GM19468 (cell line): Measurements from ENCODE around the gene DIP2A.

Source experiments
- ATAC-seq: cut with Tn5 transposase; IDR thresholded peaks from one replicate; pipeline ENCODE4 v1.9.1; 2021; ENCODE audit warnings: mild to moderate bottlenecking, moderate library complexity, moderate number of reproducible peaks; ENCODE audit not compliant: unreplicated experiment; ENCODE audit errors: extremely low read depth

DIP2A gene

DNA sequence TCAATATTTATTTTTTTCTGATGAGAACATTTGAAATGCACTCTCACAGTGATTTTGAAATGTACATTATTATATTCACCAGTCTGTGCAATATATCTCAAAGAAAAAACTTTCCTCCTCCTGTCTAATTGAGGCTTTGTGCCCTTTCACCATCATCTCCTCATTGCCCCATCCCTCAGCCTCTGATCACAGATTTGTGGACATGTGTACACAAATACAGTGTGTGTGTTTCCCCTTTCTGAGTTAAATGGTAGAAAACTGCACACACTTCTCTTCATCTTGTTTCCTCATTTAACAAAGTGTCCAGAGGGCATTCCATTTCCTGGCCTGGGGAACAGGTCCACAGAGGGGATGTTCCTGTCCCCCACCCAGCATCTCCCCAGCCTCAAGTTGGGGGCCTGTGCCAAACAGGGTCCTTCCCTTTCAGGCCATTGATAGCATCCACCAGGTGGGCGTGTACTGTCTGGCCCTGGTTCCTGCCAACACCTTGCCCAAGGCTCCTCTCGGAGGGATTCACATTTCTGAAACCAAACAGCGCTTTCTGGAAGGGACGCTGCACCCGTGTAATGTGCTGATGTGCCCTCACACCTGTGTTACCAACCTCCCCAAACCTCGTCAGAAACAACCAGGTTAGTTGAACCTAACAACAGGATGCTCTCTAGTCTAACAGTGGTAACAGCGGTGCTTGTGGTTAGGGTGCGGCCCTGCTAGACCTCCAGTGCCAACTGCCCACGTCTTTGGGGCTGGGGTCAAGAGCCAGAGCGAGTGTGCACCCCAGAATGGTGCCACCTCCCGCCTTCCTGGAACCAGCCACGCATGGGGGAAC, 91.6 kb downstream of the DIP2A start:
- ATAC-seq, result no peak

DNA sequence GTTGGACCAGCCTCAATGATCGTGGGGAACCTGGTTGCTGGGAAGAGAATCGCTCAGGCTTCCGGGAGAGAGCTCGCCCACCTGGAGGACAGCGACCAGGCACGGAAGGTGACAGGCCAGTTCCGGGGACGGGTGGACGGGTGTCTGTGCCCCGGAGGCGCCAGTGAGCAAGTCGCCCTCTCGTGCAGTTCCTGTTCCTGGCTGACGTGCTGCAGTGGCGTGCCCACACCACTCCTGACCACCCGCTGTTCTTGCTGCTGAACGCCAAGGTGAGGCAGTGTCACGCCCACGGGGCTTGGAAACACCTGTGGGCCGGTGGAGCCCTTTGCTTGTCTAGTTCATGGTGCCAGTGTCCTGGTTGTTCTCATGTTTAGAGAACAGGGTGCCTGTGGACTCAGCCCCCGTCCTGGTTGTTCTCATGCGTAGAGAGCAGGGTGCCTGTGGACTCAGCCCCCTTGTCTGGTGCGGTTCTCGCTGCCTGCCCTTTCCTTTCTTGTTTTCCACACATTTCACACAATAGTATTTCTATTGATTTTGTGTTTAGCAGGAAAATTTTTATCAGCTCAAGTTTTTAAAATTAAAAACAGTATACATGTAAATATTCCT, 93.0 kb downstream of the DIP2A start:
- ATAC-seq, result no peak

DNA sequence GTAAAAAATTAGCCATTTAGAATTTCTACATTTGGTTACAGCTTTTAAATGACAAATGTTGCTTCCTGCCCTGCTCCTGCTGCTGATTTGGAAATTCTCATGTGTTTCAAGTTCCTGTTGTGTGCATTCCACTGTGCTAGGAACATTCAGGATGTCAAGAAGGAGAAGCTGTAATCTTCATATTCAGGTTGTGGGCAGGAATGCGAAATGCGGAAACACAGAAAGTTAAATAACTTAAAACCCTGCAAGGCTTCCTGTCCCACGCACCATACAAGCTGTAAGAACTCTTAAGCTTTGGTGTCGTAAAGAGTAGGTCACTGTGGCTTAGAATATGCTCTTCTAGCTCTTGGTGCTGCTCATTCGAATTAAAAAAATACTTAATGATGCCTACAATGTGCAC, 93.6 kb downstream of the DIP2A start:
- ATAC-seq, result no peak

DNA sequence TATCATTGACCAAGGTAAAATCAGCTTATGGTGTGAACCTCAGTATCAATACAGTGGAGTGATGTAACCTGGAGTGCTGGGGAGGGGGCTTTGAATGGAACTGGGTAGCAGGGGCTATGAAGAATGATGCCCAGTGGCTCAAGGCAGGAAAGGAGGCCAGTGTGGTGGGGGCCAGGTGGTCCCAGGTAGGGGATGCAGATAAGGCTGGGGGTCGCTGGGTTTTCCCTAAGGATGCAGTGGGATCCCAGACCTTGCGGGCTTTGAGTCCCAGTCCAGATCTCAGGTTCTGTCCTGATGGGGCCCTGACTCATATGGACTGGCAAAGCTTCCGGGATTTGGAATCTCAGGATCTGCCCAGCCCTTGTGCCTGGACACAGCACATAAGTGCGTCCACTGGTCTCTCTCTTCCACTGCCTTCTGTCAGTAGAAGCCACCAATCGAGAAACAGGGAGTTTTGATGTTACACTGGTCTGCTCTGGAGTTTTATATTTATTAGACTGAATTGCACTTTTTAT, 94.2 kb downstream of the DIP2A start:
- no peak for ATAC-seq

DNA sequence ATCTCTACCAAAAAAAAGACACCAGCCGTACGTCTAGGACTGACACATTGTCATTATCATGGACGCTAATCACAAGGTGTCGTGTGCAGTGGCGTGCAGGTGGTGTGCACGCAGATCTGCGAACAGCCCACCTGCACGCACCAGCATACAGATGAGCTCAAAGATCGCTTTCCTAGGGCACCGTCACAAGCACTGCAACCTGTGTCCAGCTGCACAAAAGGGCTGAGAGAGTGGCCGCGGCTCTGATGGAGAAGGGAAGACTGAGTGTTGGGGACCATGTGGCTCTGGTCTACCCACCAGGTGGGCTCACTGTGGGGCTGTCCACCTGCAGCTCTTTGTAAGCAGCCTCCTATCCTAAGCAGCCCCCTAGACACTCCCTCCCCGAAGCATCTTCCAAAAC, 95.3 kb downstream of the DIP2A start:
- no peak for ATAC-seq

DNA sequence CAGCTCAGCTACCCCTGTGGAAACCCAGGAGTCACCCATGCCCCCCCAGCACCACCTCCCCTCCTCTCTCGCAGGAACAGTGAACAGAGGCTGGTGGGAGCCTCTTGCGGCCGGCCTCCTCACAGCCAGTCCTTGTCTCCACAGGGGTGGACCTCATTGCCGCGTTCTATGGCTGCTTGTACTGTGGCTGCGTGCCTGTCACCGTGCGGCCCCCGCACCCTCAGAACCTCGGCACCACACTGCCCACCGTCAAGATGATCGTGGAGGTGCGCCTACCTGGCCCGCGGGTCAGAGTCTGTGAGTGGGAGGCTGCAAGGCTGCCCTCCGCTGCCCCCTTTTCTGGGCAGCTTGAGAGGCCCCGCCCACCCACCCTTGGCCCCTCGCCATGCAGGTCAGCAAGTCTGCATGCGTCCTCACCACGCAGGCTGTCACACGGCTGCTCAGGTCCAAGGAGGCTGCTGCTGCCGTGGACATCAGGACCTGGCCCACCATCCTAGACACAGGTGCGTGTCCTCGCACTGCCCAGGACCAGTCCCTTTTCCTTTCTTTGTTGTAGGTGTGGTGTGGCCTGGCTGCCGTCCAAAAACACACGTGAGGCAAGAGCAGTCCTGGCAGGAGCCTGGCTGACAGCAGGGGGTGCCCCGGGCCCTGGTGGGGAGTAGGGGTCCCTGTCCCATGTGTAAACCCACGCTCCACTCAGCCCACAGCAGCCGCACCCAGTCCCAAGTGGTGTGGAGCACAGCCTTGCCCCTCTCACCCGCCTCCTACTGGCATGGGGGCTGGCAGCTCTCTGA, 95.9 kb downstream of the DIP2A start:
- ATAC-seq, result no peak

DNA sequence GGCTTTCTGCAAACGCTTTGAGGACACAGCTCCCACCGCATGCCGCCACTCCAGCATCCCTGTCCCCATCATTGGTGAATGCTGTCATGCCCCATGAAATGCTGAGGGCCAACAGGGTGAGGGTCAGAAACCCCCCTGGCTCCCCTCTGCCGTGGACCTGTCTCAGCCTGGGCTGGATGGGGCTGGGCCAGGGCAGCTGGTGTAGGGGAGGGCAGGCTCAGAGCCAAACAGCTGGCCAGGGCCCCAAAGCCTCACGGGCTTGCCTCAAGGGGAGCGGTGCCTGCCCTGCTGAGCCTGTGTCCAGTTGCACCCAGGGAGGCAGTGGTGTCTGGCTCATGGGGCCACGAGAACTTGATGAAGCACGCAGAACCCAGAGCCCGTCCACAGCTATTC, 96.5 kb downstream of the DIP2A start:
- no peak for ATAC-seq

DNA sequence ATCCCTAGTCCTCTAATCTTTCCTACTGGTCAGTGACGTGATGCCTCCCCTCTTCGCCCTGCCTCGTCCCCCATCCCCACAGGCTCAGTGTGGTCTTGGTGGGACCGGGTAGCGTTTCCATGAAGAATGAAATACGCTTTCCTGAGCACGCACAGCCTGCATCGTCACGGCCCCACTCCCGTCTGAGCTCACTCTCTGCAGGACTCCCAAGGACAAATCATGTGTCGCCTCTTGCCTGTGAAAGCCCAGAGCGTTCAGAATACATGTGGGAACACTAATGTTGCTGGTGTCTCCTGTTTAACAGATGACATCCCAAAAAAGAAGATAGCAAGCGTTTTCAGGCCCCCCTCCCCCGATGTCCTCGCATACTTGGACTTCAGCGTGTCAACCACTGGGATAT, 97.0 kb downstream of the DIP2A start:
- no peak for ATAC-seq

DNA sequence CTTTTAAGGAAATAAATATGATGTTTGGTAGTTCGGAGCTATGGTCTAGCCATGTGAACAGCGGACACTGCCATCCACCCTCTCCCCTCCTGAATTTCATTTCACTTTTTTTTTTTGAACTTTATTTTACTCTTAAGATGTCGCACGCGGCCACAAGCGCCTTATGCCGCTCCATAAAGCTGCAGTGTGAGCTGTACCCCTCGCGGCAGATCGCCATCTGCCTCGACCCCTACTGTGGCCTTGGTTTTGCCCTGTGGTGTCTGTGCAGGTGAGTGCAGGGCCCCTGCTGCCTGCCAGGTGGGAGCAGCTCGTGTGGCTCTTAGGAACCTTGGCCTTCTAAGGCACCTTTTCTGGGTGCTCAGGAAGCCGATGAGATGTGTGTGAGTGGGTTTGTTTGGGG, 98.1 kb downstream of the DIP2A start:
- no peak for ATAC-seq

DNA sequence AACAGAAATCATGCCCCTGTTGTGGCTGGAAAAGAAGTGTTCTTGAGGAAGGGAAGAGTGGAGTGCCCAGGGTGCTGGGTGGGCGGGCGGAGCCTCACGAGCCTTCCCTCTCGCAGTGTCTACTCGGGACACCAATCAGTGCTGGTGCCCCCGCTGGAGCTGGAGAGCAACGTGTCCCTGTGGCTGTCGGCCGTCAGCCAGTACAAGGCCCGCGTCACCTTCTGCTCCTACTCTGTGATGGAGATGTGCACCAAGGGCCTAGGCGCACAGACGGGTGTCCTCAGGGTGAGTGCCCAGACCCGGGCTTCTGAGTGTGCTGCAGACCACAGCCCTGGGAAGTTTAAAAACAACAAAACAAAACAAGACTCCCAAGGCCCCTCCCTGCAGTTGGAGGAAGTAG, 98.8 kb downstream of the DIP2A start:
- no peak for ATAC-seq

DNA sequence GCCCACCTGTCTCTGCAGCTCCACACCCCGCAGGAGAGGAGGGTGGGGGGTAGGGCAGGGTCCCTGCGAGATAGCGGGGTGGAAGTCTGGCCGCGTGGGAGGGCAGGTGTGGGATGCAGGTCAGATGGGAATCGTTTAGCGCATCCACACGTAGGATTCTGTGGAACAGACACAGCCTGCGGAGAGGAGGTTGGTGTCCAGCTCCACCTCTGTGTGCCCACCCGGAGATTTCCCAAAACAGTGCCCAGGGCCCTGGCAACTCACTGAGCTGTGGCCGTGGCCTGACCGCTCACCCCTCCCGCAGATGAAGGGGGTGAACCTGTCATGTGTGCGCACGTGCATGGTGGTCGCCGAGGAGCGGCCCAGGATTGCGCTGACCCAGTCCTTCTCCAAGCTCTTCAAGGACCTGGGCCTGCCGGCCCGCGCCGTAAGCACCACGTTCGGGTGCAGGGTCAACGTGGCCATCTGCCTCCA, 99.3 kb downstream of the DIP2A start:
- no peak for ATAC-seq

DNA sequence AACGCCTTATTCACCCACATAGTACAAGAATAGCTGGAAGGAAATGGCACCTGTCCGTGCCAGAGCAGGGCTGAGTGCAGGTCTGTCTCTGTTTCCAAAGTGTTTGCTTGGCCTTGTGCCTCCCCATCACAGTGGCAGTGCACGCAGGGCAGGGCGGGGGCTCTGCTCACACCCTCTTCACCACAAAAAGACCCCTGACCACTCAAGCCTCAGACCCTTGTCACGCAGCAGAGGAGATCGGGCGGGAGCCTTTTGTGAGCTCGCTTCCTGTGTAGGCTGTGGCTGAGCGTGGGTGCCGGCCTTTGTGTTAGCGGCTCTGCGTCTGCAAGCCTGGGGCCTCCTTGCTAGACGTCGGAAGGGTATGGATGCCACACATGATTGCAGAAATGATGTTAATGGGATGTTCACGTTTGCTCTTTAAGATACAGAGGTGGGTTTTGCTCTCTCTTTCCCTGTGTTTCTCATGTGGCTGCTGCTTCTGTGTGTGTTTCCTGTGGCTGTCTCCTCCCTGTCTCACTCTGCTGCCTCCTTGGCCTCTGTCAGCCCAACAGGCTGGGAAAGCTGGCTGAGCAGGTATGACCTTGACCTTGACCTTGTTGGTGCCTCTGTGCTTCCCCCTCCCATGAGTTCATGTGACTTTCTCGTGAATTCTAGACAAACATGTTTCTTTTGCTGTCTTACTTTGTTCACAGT, 100.7 kb downstream of the DIP2A start:
- no peak for ATAC-seq

DNA sequence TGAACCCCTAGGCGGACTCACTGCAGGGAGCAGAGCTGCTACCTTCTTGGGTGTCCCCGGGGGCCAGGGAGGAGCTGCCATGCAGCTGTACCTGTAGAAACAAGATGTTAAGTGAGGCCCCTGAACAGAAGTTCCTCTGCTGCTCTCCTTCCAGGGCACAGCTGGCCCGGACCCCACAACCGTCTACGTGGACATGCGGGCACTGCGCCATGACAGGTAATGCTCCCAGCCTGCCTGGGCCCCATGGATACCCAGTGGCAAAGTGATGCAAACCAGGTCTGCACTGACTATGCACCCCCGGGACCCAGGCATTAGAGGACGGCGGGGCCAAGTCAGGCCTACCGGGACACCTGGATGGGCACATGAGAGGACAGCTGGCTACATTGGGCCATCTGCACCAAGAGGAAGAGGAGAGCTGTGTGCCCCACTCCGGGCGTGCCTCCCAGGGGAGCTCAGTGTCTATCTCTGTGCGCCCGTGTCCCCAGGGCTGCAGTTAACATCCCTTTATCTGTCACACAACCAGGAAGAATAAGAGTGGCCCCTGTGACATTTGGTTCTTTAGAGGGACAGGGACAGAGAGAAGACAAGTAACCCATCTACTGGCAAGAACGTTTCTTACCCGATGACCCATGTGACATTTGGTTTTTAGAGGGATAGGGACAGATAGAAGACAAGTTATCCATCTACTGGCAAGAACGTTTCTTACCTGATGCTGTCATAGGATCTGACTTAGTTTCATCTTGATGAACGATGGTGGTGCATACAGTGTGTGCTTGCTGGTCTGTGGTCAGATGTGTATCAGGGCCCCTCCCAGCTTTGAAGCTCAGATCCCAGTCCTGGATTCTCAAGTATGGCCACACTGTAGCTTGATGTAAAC, 102.1 kb downstream of the DIP2A start:
- no peak for ATAC-seq

DNA sequence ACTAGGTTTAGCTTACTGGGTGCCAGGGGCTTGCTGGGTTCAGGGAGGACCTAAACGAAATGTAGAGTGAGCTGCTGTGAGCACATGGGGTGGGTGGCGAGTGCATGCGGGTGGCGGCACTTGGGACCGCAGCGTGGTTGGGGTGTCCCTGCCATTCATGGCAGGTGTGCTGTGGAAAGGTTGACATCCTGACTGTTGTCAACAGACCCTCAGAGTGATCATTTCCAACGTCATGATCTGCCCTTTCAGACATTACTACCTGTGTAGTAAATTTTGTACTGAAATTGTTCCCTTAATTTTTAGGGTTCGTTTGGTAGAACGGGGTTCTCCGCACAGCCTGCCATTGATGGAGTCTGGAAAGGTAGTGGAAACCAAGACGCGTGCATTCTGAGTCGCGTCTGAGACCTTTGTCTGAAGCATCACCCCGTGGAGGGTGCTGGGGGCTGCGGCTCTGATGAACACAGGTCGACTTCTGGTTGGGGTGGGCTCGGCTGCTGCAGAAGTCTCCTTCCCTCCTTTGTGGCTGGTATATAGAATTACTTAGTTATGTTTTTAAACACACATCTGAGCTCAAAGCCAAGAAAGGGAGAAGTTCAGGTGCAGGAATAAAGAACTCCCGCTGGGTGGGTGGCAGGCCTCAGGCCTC, 102.9 kb downstream of the DIP2A start:
- no peak for ATAC-seq

DNA sequence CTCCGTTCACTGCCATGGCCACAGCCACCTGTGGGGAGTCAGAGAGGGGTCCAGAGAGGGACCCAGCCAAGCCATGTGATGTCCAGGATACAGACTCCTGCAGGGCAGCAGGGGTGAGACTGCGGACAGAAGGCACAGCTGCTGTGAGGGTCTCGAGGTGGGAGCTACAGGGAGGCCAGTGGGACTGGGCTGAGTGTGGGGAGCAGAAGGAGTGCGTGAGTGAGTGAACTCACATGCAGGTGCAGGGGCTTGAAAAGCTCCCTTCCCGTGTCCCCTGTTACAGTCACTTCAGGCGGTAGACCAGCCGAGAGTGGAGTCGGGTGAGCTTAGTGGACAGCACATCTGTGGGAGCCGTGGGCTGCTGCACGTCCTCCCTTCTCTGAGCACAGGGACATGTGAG, 103.8 kb downstream of the DIP2A start:
- no peak for ATAC-seq

DNA sequence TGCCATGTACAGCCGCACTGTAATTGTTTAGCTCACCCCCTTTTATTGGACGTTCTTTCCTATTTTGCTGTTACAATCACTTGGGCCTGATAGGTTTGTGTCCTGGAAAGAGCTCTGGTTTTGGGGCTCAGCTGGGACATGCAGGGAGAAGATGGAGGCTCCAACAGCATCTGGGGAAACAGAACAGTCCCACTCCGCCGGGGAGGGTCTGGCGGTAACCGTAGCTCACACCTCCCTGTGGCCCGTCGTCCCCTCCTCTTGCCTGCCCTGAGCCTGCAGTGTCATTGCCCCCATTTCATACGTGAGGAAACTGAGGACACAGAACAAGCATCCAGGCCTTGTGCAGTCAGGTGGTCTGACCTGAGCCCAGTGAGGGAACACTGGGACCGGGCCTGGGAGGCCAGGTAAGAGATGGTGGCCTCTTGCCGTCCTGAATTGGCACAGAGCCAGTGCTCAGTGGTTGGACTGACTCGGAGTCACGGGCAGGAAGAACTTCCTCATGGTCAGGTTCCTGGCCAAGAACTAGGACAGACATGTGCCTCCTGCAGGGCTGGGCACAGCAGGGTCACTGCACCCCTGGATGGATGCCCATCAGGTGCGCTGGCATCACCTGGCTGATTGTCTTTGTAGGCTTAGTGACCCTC, 104.4 kb downstream of the DIP2A start:
- no peak for ATAC-seq

DNA sequence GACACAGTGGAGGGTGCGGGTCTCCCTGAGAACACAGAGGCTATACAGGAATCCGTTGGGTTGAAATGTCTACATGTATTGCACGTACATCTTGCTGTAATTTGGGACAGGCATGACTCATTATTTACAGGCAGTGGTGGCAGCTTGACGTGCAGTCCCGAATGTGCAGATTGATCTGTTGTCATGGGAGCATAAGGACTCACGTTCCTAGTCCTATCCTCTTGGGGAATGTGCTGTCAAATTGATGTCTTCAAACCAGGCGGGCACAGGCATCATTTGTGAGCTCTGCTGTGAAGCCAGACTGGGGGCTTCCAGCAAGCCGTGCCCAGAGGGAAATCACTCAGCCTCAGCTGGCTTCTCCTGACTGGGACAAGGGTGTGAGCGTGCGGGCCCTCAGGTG, 105.7 kb downstream of the DIP2A start:
- ATAC-seq, result no peak

DNA sequence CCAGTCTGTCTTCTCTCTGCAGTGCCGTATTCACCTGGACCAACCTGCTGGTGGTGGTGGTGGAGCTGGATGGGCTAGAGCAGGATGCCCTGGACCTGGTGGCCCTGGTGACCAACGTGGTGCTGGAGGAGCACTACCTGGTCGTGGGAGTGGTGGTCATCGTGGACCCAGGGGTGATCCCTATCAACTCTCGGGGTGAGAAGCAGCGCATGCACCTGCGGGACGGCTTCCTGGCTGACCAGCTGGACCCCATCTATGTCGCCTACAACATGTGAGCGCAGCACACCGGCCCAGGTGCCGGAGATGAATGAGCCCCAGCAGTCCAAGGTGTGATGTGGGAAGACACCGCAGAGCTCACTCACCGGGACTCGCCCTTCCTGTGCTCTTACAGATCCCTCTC, 108.7 kb downstream of the DIP2A start:
- no peak for ATAC-seq
